ENCODE data around the gene MMP20. TPM values are rescaled to one million over a fixed set of nuclear protein-coding genes. Genes with fewer than 3 reads are reported as not detected.

The MMP20 gene
- total RNA-seq, 1 experiment from 2014 or later = not detected

DNA sequence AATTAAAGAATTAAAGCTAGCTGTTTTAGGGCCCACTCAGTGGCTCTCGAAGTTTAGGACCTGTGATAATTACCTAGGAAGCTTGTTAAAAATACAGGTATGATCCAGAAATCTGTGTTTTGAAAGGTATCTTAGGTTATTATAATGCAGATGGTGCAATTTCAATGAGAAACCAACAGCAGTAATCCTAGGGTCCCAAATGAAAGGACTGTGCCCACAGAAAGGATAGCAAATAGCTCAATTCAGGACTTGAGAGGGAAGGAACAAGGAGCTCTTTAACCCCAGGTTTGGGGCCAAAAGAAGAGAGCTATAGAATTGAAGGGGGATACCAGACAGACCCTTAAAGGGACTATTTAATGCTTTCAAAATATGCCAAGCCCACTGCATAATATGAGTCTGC is 11.7 kb downstream of the MMP20 start:
- Mint-ChIP-seq H3K27ac (peak overlapping the region; percentile 22 to 96 (median 95); a peak in 6 of 7 replicates), H3K9me3 (no peaks in the 10 kb centered on the region), H3K36me3 (ENCODE audit: insufficient read depth in 1 of 3, low read depth in 3 of 3) (no peaks in the 10 kb centered on the region), H3K4me3 (peak overlapping the region; percentile 4 to 12), H3K27me3 (ENCODE audit: low read depth) (no peaks in the 10 kb centered on the region), H3K4me1 (peaks cover 36 to 37% of the 10 kb centered on the region in 2 experiments)
- no peak overlapping the region for H3K56ac ChIP-seq (ENCODE audit: insufficient read length, low read depth, low read length)
- H2AK5ac ChIP-seq (ENCODE audit: insufficient read length, low read length) = no peak overlapping the region
- no peak overlapping the region for H2BK120ac ChIP-seq (ENCODE audit: low read depth, low read length, poor library complexity, severe bottlenecking)
- H3T11ph ChIP-seq (ENCODE audit: low read length) = no peak overlapping the region
- no peak overlapping the region for H2BK12ac ChIP-seq (ENCODE audit: insufficient read length, low read depth, low read length)
- H3K4me1 ChIP-seq (ENCODE audit: insufficient read depth, low read length) = no peaks in the 10 kb centered on the region; the same call in 1 of the 2 replicates
- no peaks in the 10 kb centered on the region for H3K9me3 ChIP-seq (ENCODE audit: control insufficient read depth, low read depth, low read length)
- TF ChIP-seq, protein P1, sequence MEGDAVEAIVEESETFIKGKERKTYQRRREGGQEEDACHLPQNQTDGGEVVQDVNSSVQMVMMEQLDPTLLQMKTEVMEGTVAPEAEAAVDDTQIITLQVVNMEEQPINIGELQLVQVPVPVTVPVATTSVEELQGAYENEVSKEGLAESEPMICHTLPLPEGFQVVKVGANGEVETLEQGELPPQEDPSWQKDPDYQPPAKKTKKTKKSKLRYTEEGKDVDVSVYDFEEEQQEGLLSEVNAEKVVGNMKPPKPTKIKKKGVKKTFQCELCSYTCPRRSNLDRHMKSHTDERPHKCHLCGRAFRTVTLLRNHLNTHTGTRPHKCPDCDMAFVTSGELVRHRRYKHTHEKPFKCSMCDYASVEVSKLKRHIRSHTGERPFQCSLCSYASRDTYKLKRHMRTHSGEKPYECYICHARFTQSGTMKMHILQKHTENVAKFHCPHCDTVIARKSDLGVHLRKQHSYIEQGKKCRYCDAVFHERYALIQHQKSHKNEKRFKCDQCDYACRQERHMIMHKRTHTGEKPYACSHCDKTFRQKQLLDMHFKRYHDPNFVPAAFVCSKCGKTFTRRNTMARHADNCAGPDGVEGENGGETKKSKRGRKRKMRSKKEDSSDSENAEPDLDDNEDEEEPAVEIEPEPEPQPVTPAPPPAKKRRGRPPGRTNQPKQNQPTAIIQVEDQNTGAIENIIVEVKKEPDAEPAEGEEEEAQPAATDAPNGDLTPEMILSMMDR (conservative IDR thresholded peaks at IDR 0.05) = no peak
- DNase-seq = no peak
- no peaks in the 10 kb centered on the region for H3K79me2 ChIP-seq (ENCODE audit: insufficient read depth, low read length)
- no peak overlapping the region for H4K5ac ChIP-seq (ENCODE audit: insufficient read length, low read depth, low read length)
- H4K8ac ChIP-seq (replicated peaks; ENCODE audit: insufficient read length, low read depth, low read length) = no peak overlapping the region
- H2BK5ac ChIP-seq (ENCODE audit: insufficient read length, low read length) = no peak overlapping the region
- no peaks in the 10 kb centered on the region for H3K79me1 ChIP-seq (ENCODE audit: insufficient read depth, low read depth, low read length, poor library complexity, severe bottlenecking)
- H4K20me1 ChIP-seq (ENCODE audit: control insufficient read depth, insufficient read depth, insufficient read length) = no peaks in the 10 kb centered on the region
- H3K4ac ChIP-seq (ENCODE audit: low read depth, low read length) = no peak overlapping the region
- H3K9ac ChIP-seq (ENCODE audit: extremely low read depth, insufficient read length, low read length) = no peak overlapping the region
- no peaks in the 10 kb centered on the region for H3K23me2 ChIP-seq (ENCODE audit: insufficient read length, low read depth, low read length, poor library complexity, severe bottlenecking)
- no peak overlapping the region for H3K18ac ChIP-seq (ENCODE audit: insufficient read length, low read depth, low read length)
- H4K91ac ChIP-seq (ENCODE audit: insufficient read length, low read depth, low read length) = no peak overlapping the region
- peak overlapping the region; percentile 71 for H3K27ac ChIP-seq (ENCODE audit: insufficient read length, low read depth, low read length)
- H2BK15ac ChIP-seq (ENCODE audit: low read depth, low read length) = no peak overlapping the region
- no peak overlapping the region for H2BK20ac ChIP-seq (ENCODE audit: low read depth, low read length, poor library complexity, severe bottlenecking)
- no peak overlapping the region for H3K23ac ChIP-seq (ENCODE audit: insufficient read length, low read depth, low read length)
- H2AFZ ChIP-seq (ENCODE audit: low read length) = peak overlapping the region; percentile 52
- H3K27me3 ChIP-seq (ENCODE audit: insufficient read depth, low read length) = no peaks in the 10 kb centered on the region
- no peak overlapping the region for H3K14ac ChIP-seq (ENCODE audit: insufficient read depth, low read length)
- H3K4me2 ChIP-seq (ENCODE audit: insufficient read depth, insufficient read length, low read length) = peak overlapping the region; percentile 51
- WGBS (ENCODE audit: extremely low coverage, insufficient read length, low lambda C conversion rate) = no CpG with 5 or more reads among the region's 1 CpG

All from H9 (cell line).